HCT116 (cell line): Measurements from ENCODE around the gene CROCC. TPM values are rescaled to one million over a fixed set of nuclear protein-coding genes. Genes with fewer than 3 reads are reported as not detected.
"Not testable (repeated sequence)": the region's sequence is repeated elsewhere in the genome, so short reads cannot be mapped to it uniquely, and the experiment has no call there.

ENCODE experiments used
- ATAC-seq: fragments of 200-7000 bp; cut with Tn5 transposase; 2 replicates; pipeline ENCODE4 v1.9.1; 2020; ENCODE audit warnings: mild to moderate bottlenecking, moderate library complexity
- BruUV-seq: library from RNA; stranded (reverse); fragments of 400-500 nt; replicated peaks from 2 replicates; lab custom pipeline; 2021; lab: Mats Ljungman, UMichigan
- CTCF ChIA-PET: fragments of 300-600 bp; sonication (Branson Sonifier 250); formaldehyde crosslinking; loops from one replicate; lab custom pipeline; 2021; ENCODE audit warnings: antibody characterized with exemption; lab: Charles Lee
- POLR2A ChIA-PET: fragments of 300-600, 350-600 bp; sonication (Branson Sonifier 250); formaldehyde crosslinking; loops from one replicate; lab custom pipeline; 2021; ENCODE audit warnings: antibody characterized with exemption; lab: Charles Lee
- RAD21 ChIA-PET, 2 experiments: fragments of 300-600 bp; sonication (Branson Sonifier 250); formaldehyde crosslinking; loops; one replicate each; lab custom pipeline; 2023; ENCODE audit warnings: low total read pairs in 2 of 2; ENCODE audit not compliant: uncharacterized antibody in 2 of 2, unreplicated experiment in 2 of 2, low non-redundant PET in 1 of 2; lab: Charles Lee
- DNase-seq: peaks from one replicate; pipeline ENCODE4 v3.0.0-alpha.2; 2010; ENCODE audit warnings: low read depth, low spot score
- H2AFZ ChIP-seq: fragments of 200-600 bp; shearing (Covaris generic), sonication (generic); 2 replicates; pipeline ENCODE4 v1.6.1; 2017; ENCODE audit warnings: low read depth, mixed run types, mixed read lengths, antibody characterized with exemption, low read length; ENCODE audit not compliant: poor library complexity, severe bottlenecking
- H3K27ac ChIP-seq: 2 replicates; pipeline ENCODE4 v1.5.1; 2012; ENCODE audit warnings: low read depth, low read length
- H3K27me3 ChIP-seq: fragments of 200-600 bp; sonication (generic); 2 replicates; pipeline ENCODE4 v1.6.1; 2016; ENCODE audit warnings: mixed run types, low read length, mixed read lengths; ENCODE audit not compliant: insufficient read depth
- H3K36me3 ChIP-seq, 2 experiments: fragments of 200-500 bp in 1 of 2; fragments of 200-600 bp in 1 of 2; sonication (Bioruptor generic) in 1 of 2; sonication (generic) in 1 of 2; 2 replicates each; pipeline versions ENCODE4 v1.5.1 to v1.6.1; 2014 to 2016; ENCODE audit warnings: low read length in 2 of 2, inconsistent platforms in 1 of 2, mixed read lengths in 1 of 2, mixed run types in 1 of 2; ENCODE audit not compliant: insufficient read depth in 2 of 2, control insufficient read depth in 1 of 2
- H3K4me1 ChIP-seq, 2 experiments: fragments of 200-600 bp in 1 of 2; sonication (generic) in 1 of 2; 2 replicates each; pipeline versions ENCODE4 v1.5.1 to v1.6.1; 2012 to 2017; ENCODE audit warnings: low read length in 2 of 2, inconsistent platforms in 1 of 2, mild to moderate bottlenecking in 1 of 2, mixed read lengths in 1 of 2, mixed run types in 1 of 2, moderate library complexity in 1 of 2; ENCODE audit not compliant: insufficient read depth in 2 of 2, control insufficient read depth in 1 of 2
- H3K4me2 ChIP-seq: fragments of 200-600 bp; sonication (generic); 2 replicates; pipeline ENCODE4 v1.6.1; 2017; ENCODE audit warnings: mixed run types, low read length, mixed read lengths
- H3K4me3 ChIP-seq, 2 experiments: fragments of 200-600 bp in 1 of 2; sonication (generic) in 1 of 2; replicated peaks in 1 of 2; 2 replicates each; pipeline ENCODE4 v1.5.1; 2011 to 2016; ENCODE audit warnings: low read length in 2 of 2, control low read depth in 1 of 2, low read depth in 1 of 2, mild to moderate bottlenecking in 1 of 2, mixed read lengths in 1 of 2, mixed run types in 1 of 2
- H3K79me2 ChIP-seq: fragments of 200-600 bp; sonication (generic); 2 replicates; pipeline ENCODE4 v1.6.1; 2017; ENCODE audit warnings: mild to moderate bottlenecking, mixed run types, low read length, moderate library complexity, mixed read lengths; ENCODE audit not compliant: insufficient read depth
- H3K9ac ChIP-seq: fragments of 200-600 bp; sonication (generic); 2 replicates; pipeline ENCODE4 v1.6.1; 2016; ENCODE audit warnings: low read length, mixed read lengths
- H3K9me2 ChIP-seq: fragments of 200-600 bp; sonication (generic), shearing (Covaris generic); 2 replicates; pipeline ENCODE4 v1.6.1; 2017; ENCODE audit warnings: mixed run types, mild to moderate bottlenecking, moderate library complexity; ENCODE audit not compliant: insufficient read depth
- H3K9me3 ChIP-seq, 2 experiments: fragments of 200-500 bp in 1 of 2; fragments of 200-600 bp in 1 of 2; sonication (Bioruptor generic) in 1 of 2; sonication (generic) in 1 of 2; 2 replicates each; pipeline ENCODE4 v1.6.1; 2014 to 2017; ENCODE audit warnings: low read length in 2 of 2, mixed read lengths in 2 of 2, inconsistent platforms in 1 of 2, low read depth in 1 of 2, mild to moderate bottlenecking in 1 of 2, mixed run types in 1 of 2, moderate library complexity in 1 of 2; ENCODE audit not compliant: control insufficient read depth in 1 of 2, insufficient read depth in 1 of 2
- H4K20me1 ChIP-seq: fragments of 200-600 bp; sonication (generic), shearing (Covaris generic); 2 replicates; pipeline ENCODE4 v1.6.1; 2017; ENCODE audit warnings: mixed run types, mild to moderate bottlenecking, moderate library complexity; ENCODE audit not compliant: insufficient read depth
- CBX3 ChIP-seq: IDR thresholded peaks from 2 replicates; pipeline ENCODE4 v1.6.1; 2012; ENCODE audit warnings: low read depth
- EGR1 ChIP-seq: IDR thresholded peaks from 2 replicates; pipeline ENCODE4 v1.6.1; 2012; ENCODE audit warnings: low read depth
- EZH2phosphoT487 ChIP-seq: fragments of 200-600 bp; IDR thresholded peaks from 2 replicates; pipeline ENCODE4 v1.6.1; 2018; ENCODE audit warnings: antibody characterized with exemption, borderline replicate concordance
- POLR2AphosphoS5 ChIP-seq: IDR thresholded peaks from 2 replicates; pipeline ENCODE4 v1.6.1; 2011; ENCODE audit warnings: mild to moderate bottlenecking, low read depth, low read length, moderate library complexity
- SP1 ChIP-seq: IDR thresholded peaks from 2 replicates; pipeline ENCODE4 v1.6.1; 2012; ENCODE audit warnings: low read depth
- SRF ChIP-seq: IDR thresholded peaks from 2 replicates; pipeline ENCODE4 v1.6.1; 2012; ENCODE audit warnings: low read depth
- TCF7L2 ChIP-seq: IDR thresholded peaks from 2 replicates; pipeline ENCODE4 v1.7.0; 2011; ENCODE audit warnings: borderline replicate concordance, inconsistent platforms; ENCODE audit not compliant: insufficient read depth, insufficient read length; ENCODE audit errors: extremely low read depth
- intact Hi-C: fragments of 100-400 bp; cut with micrococcal nuclease; formaldehyde crosslinking; loops from 2 replicates; pipeline ENCODE4 v1.10.0; 2022
- total RNA-seq: library from RNA; stranded (reverse); gene quantifications from one replicate; pipeline ENCODE4 v1.2.1, GENCODE V29; 2021; ENCODE audit not compliant: unreplicated experiment

CROCC gene
- total RNA-seq, 1 experiment from 2014 or later = 30.1 TPM

GRCh38 chr1:16949026-16949425, 27.3 kb downstream of the CROCC start:
- H3K4me1 ChIP-seq, H3K9ac ChIP-seq, H3K36me3 ChIP-seq, H4K20me1 ChIP-seq, RAD21 ChIA-PET, H2AFZ ChIP-seq, DNase-seq, ATAC-seq, BruUV-seq, H3K27ac ChIP-seq, CTCF ChIA-PET, H3K79me2 ChIP-seq, H3K4me3 ChIP-seq, H3K27me3 ChIP-seq, H3K4me2 ChIP-seq, H3K9me2 ChIP-seq, H3K9me3 ChIP-seq, intact Hi-C loops: not testable (repeated sequence)
- POLR2A ChIA-PET = interaction anchor here (1.9 kb wide), 1 partner anchor 328 kb away, joined by 9 read pairs; no protein-coding TSS in a partner anchor

- ChIA-PET CTCF (interaction anchor here (0.8 to 1.9 kb wide), 8 partner anchors 9 to 332 kb away, joined by 3 to 23 read pairs (median 4); partner anchors contain the start of gene MFAP2), RAD21 (interaction anchor here in 1 of 2 experiments (0.6 to 0.7 kb wide), 2 partner anchors 59 to 328 kb away, joined by 3 to 7 read pairs; partner anchors contain the start of gene ATP13A2), POLR2A (interaction anchor here (0.8 to 1.2 kb wide), 2 partner anchors 8 to 47 kb away, joined by 3 to 5 read pairs; no protein-coding TSS in a partner anchor)
- H4K20me1 ChIP-seq, H3K4me1 ChIP-seq, H3K4me2 ChIP-seq, H3K9me2 ChIP-seq, ATAC-seq, H3K79me2 ChIP-seq, H3K36me3 ChIP-seq, H3K4me3 ChIP-seq, BruUV-seq, H3K27ac ChIP-seq, H2AFZ ChIP-seq, H3K9ac ChIP-seq, H3K27me3 ChIP-seq, DNase-seq, H3K9me3 ChIP-seq: not testable (repeated sequence)
- intact Hi-C loops = loop anchor here (5.0 kb wide), 1 partner anchor 285 kb away; no protein-coding TSS in a partner anchor
Measured at GRCh38 chr1:16952376-16952775, 30.6 kb downstream of the CROCC start.

- DNase-seq (no peak), ATAC-seq (no peak)
- H3K9ac ChIP-seq = no peak overlapping the region
- no peak overlapping the region for H3K4me3 ChIP-seq
- TF ChIP-seq EGR1 (no peak), POLR2AphosphoS5 (no peak), EZH2phosphoT487 (no peak), CBX3 (no peak), SP1 (no peak), SRF (no peak), TCF7L2 (no peak)
- H3K9me2 ChIP-seq = no peaks in the 10 kb centered on the region
- no peaks in the 10 kb centered on the region; a peak in 1 of 4 replicates for H3K36me3 ChIP-seq
- ChIA-PET CTCF (no interaction called here), POLR2A (no interaction called here), RAD21 (no interaction called here)
- H4K20me1 ChIP-seq = no peaks in the 10 kb centered on the region
- H3K9me3 ChIP-seq = no peaks in the 10 kb centered on the region
- intact Hi-C loops = loop anchor here (5.0 kb wide), 1 partner anchor 283 kb away; no protein-coding TSS in a partner anchor
- no peak overlapping the region for H3K27ac ChIP-seq
- H3K27me3 ChIP-seq = no peaks in the 10 kb centered on the region
- no TSS peak for BruUV-seq
- no peaks in the 10 kb centered on the region for H3K79me2 ChIP-seq
- H3K4me2 ChIP-seq = no peak overlapping the region
- peaks cover 0 to 3% of the 10 kb centered on the region in 2 experiments; a peak in 2 of 4 replicates for H3K4me1 ChIP-seq
- no peak overlapping the region for H2AFZ ChIP-seq
Measured at GRCh38 chr1:16954579-16954978, 32.8 kb downstream of the CROCC start.
